ENCODE measurements around the gene PTPN1. TPM values are rescaled to one million over a fixed set of nuclear protein-coding genes. Genes with fewer than 3 reads are reported as not detected.

PTPN1 gene
- total and polyA plus RNA-seq, 8 donors, result 26.3 to 98.6 (median 30.4) TPM

- intact Hi-C loops (cut with DNase I), result no loop called here
- Histone ChIP-seq H3K9me3 (no peaks in the 10 kb centered on the region), H3K4me1 (peaks cover 25 to 91% of the 10 kb centered on the region in 2 donors), H3K27me3 (no peaks in the 10 kb centered on the region), H3K4me3 (no peak overlapping the region), H3K36me3 (peaks cover 0 to 4% of the 10 kb centered on the region in 2 donors), H3K27ac (peak overlapping the region in 1 of 2 donors; percentile 20)
- DNase-seq (no peak), ATAC-seq (no peak)
- no peak for TF ChIP-seq CTCF (IDR thresholded peaks at IDR 0.05)
Observed at GRCh38 chr20:50532221-50532620, 22.0 kb downstream of the PTPN1 start.

- Histone ChIP-seq H3K4me3 (no peak overlapping the region), H3K27me3 (no peaks in the 10 kb centered on the region), H3K9me3 (no peaks in the 10 kb centered on the region), H3K36me3 (no peaks in the 10 kb centered on the region), H3K4me1 (peaks cover 25 to 91% of the 10 kb centered on the region in 2 donors), H3K27ac (peak overlapping the region in 1 of 2 donors; percentile 20)
- intact Hi-C loops (cut with DNase I), result no loop called here
- DNase-seq, result no peak
- no peak for ATAC-seq
- no peak for TF ChIP-seq CTCF (IDR thresholded peaks at IDR 0.05)
Observed at GRCh38 chr20:50533061-50533460, 22.9 kb downstream of the PTPN1 start.

GRCh38 chr20:50533464-50533863 lies 23.3 kb downstream of the PTPN1 start:
- no peaks in the 10 kb centered on the region for H3K9me3 ChIP-seq
- H3K27ac ChIP-seq, result peak overlapping the region in 1 of 2 donors; percentile 42
- no peaks in the 10 kb centered on the region for H3K27me3 ChIP-seq
- ATAC-seq (no peak), DNase-seq (no peak)
- H3K4me1 ChIP-seq, result peaks cover 29 to 93% of the 10 kb centered on the region in 2 donors
- intact Hi-C loops (cut with DNase I), result no loop called here
- H3K36me3 ChIP-seq, result no peaks in the 10 kb centered on the region
- no peak for TF ChIP-seq CTCF (IDR thresholded peaks at IDR 0.05)
- H3K4me3 ChIP-seq, result no peak overlapping the region

- no peaks in the 10 kb centered on the region for H3K9me3 ChIP-seq
- no peaks in the 10 kb centered on the region for H3K27me3 ChIP-seq
- H3K36me3 ChIP-seq, result no peaks in the 10 kb centered on the region
- peaks cover 32 to 93% of the 10 kb centered on the region in 2 donors for H3K4me1 ChIP-seq
- ATAC-seq (peak; percentile 27), DNase-seq (peak in 1 of 4 donors; percentile 51)
- intact Hi-C loops (cut with DNase I), result no loop called here
- peak overlapping the region; percentile 42 to 62 for H3K27ac ChIP-seq
- no peak overlapping the region for H3K4me3 ChIP-seq
- no peak for TF ChIP-seq CTCF (IDR thresholded peaks at IDR 0.05)
Observed at GRCh38 chr20:50534567-50534966, 24.4 kb downstream of the PTPN1 start.

- ATAC-seq (no peak), DNase-seq (no peak)
- Histone ChIP-seq H3K27me3 (no peaks in the 10 kb centered on the region), H3K36me3 (no peaks in the 10 kb centered on the region), H3K4me1 (peaks cover 32 to 94% of the 10 kb centered on the region in 2 donors), H3K27ac (peak overlapping the region; percentile 42 to 62), H3K9me3 (no peaks in the 10 kb centered on the region), H3K4me3 (no peak overlapping the region)
- intact Hi-C loops (cut with DNase I), result no loop called here
- no peak for TF ChIP-seq CTCF (IDR thresholded peaks at IDR 0.05)
Observed at GRCh38 chr20:50535162-50535561, 25.0 kb downstream of the PTPN1 start.
